Endothelial cell (in vitro differentiated cells): ENCODE data around the gene YIPF6. TPM values are rescaled to one million over a fixed set of nuclear protein-coding genes. Genes with fewer than 3 reads are reported as not detected.

ENCODE experiments used
- DNase-seq: peaks from one replicate; pipeline ENCODE4 v3.0.0; 2021; ENCODE audit warnings: low spot score
- H3K27ac Mint-ChIP-seq: one replicate; pipeline ENCODE4 v1.8.0; 2021; ENCODE audit warnings: mixed read lengths, inconsistent platforms; ENCODE audit not compliant: unreplicated experiment
- H3K27me3 Mint-ChIP-seq: one replicate; pipeline ENCODE4 v1.8.0; 2021; ENCODE audit warnings: mild to moderate bottlenecking, moderate library complexity, mixed read lengths, inconsistent platforms; ENCODE audit not compliant: unreplicated experiment
- H3K36me3 Mint-ChIP-seq: one replicate; pipeline ENCODE4 v1.8.0; 2021; ENCODE audit warnings: mild to moderate bottlenecking, low read depth, mixed read lengths, inconsistent platforms; ENCODE audit not compliant: unreplicated experiment
- H3K4me1 Mint-ChIP-seq: one replicate; pipeline ENCODE4 v1.8.0; 2021; ENCODE audit warnings: mild to moderate bottlenecking, mixed read lengths, inconsistent platforms; ENCODE audit not compliant: unreplicated experiment
- H3K4me3 Mint-ChIP-seq: one replicate; pipeline ENCODE4 v1.8.0; 2021; ENCODE audit warnings: mild to moderate bottlenecking, mixed read lengths, inconsistent platforms; ENCODE audit not compliant: unreplicated experiment
- H3K9me3 Mint-ChIP-seq: one replicate; pipeline ENCODE4 v1.8.0; 2021; ENCODE audit warnings: mixed read lengths, inconsistent platforms; ENCODE audit not compliant: unreplicated experiment
- CTCF ChIP-seq: fragments of 200-600 bp; sonication (generic); IDR thresholded peaks from one replicate; pipeline ENCODE4 v1.5.0; 2021; ENCODE audit warnings: antibody characterized with exemption; ENCODE audit not compliant: unreplicated experiment
- total RNA-seq: library from RNA; stranded (reverse); fragmentation: NEBNext Ultra II Directional; extraction: Animal tissue kit (Norgen Biotek cat#: 25700); gene quantifications from one replicate; pipeline ENCODE4 v1.2.1, GENCODE V29; 2021; ENCODE audit not compliant: unreplicated experiment

The YIPF6 gene
- total RNA-seq, 1 donor from 2014 or later: 32.1 TPM

GRCh38 chrX:68461093-68461492, 37.8 kb upstream of the YIPF6 start:
- Mint-ChIP-seq H3K27ac (no peak overlapping the region), H3K9me3 (no peaks in the 10 kb centered on the region), H3K4me3 (no peak overlapping the region), H3K4me1 (peaks cover 4% of the 10 kb centered on the region), H3K27me3 (no peaks in the 10 kb centered on the region), H3K36me3 (no peaks in the 10 kb centered on the region)
- DNase-seq: no peak
- TF ChIP-seq CTCF: no peak

GRCh38 chrX:68461576-68461975, 37.3 kb upstream of the YIPF6 start:
- peaks cover 4% of the 10 kb centered on the region for H3K4me1 Mint-ChIP-seq
- no peaks in the 10 kb centered on the region for H3K27me3 Mint-ChIP-seq
- no peaks in the 10 kb centered on the region for H3K9me3 Mint-ChIP-seq
- no peak overlapping the region for H3K4me3 Mint-ChIP-seq
- no peak for TF ChIP-seq CTCF
- H3K36me3 Mint-ChIP-seq: no peaks in the 10 kb centered on the region
- no peak for DNase-seq
- no peak overlapping the region for H3K27ac Mint-ChIP-seq

GRCh38 chrX:68462197-68462596, 36.7 kb upstream of the YIPF6 start:
- no peaks in the 10 kb centered on the region for H3K27me3 Mint-ChIP-seq
- H3K27ac Mint-ChIP-seq: no peak overlapping the region
- no peak for DNase-seq
- no peak for TF ChIP-seq CTCF
- no peak overlapping the region for H3K4me3 Mint-ChIP-seq
- no peaks in the 10 kb centered on the region for H3K9me3 Mint-ChIP-seq
- peaks cover 4% of the 10 kb centered on the region for H3K4me1 Mint-ChIP-seq
- H3K36me3 Mint-ChIP-seq: no peaks in the 10 kb centered on the region

- Mint-ChIP-seq H3K9me3 (no peaks in the 10 kb centered on the region), H3K27ac (no peak overlapping the region), H3K4me3 (no peak overlapping the region), H3K4me1 (peaks cover 4% of the 10 kb centered on the region), H3K27me3 (no peaks in the 10 kb centered on the region), H3K36me3 (no peaks in the 10 kb centered on the region)
- TF ChIP-seq CTCF: peak; percentile 57
- peak; percentile 22 for DNase-seq
These were observed 36.2 kb upstream of the YIPF6 start for GRCh38 chrX:68462653-68463052.

GRCh38 chrX:68463880-68464279, 35.0 kb upstream of the YIPF6 start:
- no peak for DNase-seq
- Mint-ChIP-seq H3K27me3 (no peaks in the 10 kb centered on the region), H3K36me3 (no peaks in the 10 kb centered on the region), H3K4me3 (no peak overlapping the region), H3K4me1 (peaks cover 4% of the 10 kb centered on the region), H3K9me3 (no peaks in the 10 kb centered on the region), H3K27ac (no peak overlapping the region)
- TF ChIP-seq CTCF: no peak
